Measurements from ENCODE around the gene LAMA5.

LAMA5 gene

GRCh38 chr20:62381842-62382241 lies 14.7 kb upstream of the LAMA5 start:
- H3K4me2 ChIP-seq (ENCODE audit: low read depth, low read length, poor library complexity, severe bottlenecking): no peak overlapping the region
- no peak overlapping the region for H3K9ac ChIP-seq (ENCODE audit: low read length)
- H3K36me3 ChIP-seq (ENCODE audit: low read length): peaks cover 5% of the 10 kb centered on the region; the same call in 1 of the 2 replicates
- no peaks in the 10 kb centered on the region for H4K20me1 ChIP-seq (ENCODE audit: low read depth, low read length)
- no peaks in the 10 kb centered on the region for H3K9me2 ChIP-seq (replicated peaks; ENCODE audit: insufficient read depth, low read length)
- no peak overlapping the region for H3K4me3 ChIP-seq (ENCODE audit: insufficient read depth, low read length, poor library complexity, severe bottlenecking)
- H3K79me2 ChIP-seq (ENCODE audit: insufficient read depth, low read length): peaks cover 15% of the 10 kb centered on the region
- H3K27me3 ChIP-seq (ENCODE audit: low read length): no peaks in the 10 kb centered on the region
- no peaks in the 10 kb centered on the region for H3K9me3 ChIP-seq (ENCODE audit: insufficient read depth, low read length)
- no peak for TF ChIP-seq EZH2phosphoT487 (conservative IDR thresholded peaks at IDR 0.05; ENCODE audit: low read length)
- no peak for TF ChIP-seq CTCF (IDR thresholded peaks at IDR 0.05; ENCODE audit: insufficient read depth, low read length, poor library complexity, severe bottlenecking)
- no peak overlapping the region for H2AFZ ChIP-seq (ENCODE audit: low read depth, low read length, severe bottlenecking)
- no peak overlapping the region for H3K27ac ChIP-seq (ENCODE audit: low read depth, low read length)
- 0 out of 2 replicates have a peak, but pooled peaks cover 3% of the 10 kb centered on the region for H3F3A ChIP-seq (ENCODE audit: insufficient read depth)

- Histone ChIP-seq H3K27ac (ENCODE audit: low read depth, low read length) (no peak overlapping the region), H3K4me3 (ENCODE audit: insufficient read depth, low read length, poor library complexity, severe bottlenecking) (no peak overlapping the region), H4K20me1 (ENCODE audit: low read depth, low read length) (no peaks in the 10 kb centered on the region), H3K79me2 (ENCODE audit: insufficient read depth, low read length) (peaks cover 12% of the 10 kb centered on the region), H3K36me3 (ENCODE audit: low read length) (peaks cover 5% of the 10 kb centered on the region; the same call in 1 of the 2 replicates), H2AFZ (ENCODE audit: low read depth, low read length, severe bottlenecking) (no peak overlapping the region), H3K27me3 (ENCODE audit: low read length) (no peaks in the 10 kb centered on the region), H3K9ac (ENCODE audit: low read length) (no peak overlapping the region), H3F3A (ENCODE audit: insufficient read depth) (0 out of 2 replicates have a peak, but pooled peaks cover 3% of the 10 kb centered on the region), H3K9me2 (replicated peaks; ENCODE audit: insufficient read depth, low read length) (no peaks in the 10 kb centered on the region), H3K4me2 (ENCODE audit: low read depth, low read length, poor library complexity, severe bottlenecking) (no peak overlapping the region), H3K9me3 (ENCODE audit: insufficient read depth, low read length) (no peaks in the 10 kb centered on the region)
- TF ChIP-seq EZH2phosphoT487 (conservative IDR thresholded peaks at IDR 0.05; ENCODE audit: low read length) (no peak), CTCF (IDR thresholded peaks at IDR 0.05; ENCODE audit: insufficient read depth, low read length, poor library complexity, severe bottlenecking) (no peak)
Observed at GRCh38 chr20:62381202-62381797, 14.2 kb upstream of the LAMA5 start.

GRCh38 chr20:62378215-62378614 lies 11.1 kb upstream of the LAMA5 start:
- Histone ChIP-seq H3K36me3 (ENCODE audit: low read length) (peaks cover 5% of the 10 kb centered on the region; the same call in 1 of the 2 replicates), H3K27ac (ENCODE audit: low read depth, low read length) (no peak overlapping the region), H3K9me2 (replicated peaks; ENCODE audit: insufficient read depth, low read length) (no peaks in the 10 kb centered on the region), H3K27me3 (ENCODE audit: low read length) (no peaks in the 10 kb centered on the region), H4K20me1 (ENCODE audit: low read depth, low read length) (no peaks in the 10 kb centered on the region), H3K4me3 (ENCODE audit: insufficient read depth, low read length, poor library complexity, severe bottlenecking) (no peak overlapping the region), H3K9ac (ENCODE audit: low read length) (no peak overlapping the region), H3F3A (ENCODE audit: insufficient read depth) (0 out of 2 replicates have a peak, but pooled peaks cover 3% of the 10 kb centered on the region), H2AFZ (ENCODE audit: low read depth, low read length, severe bottlenecking) (no peak overlapping the region), H3K4me2 (ENCODE audit: low read depth, low read length, poor library complexity, severe bottlenecking) (no peak overlapping the region), H3K9me3 (ENCODE audit: insufficient read depth, low read length) (no peaks in the 10 kb centered on the region), H3K79me2 (ENCODE audit: insufficient read depth, low read length) (no peaks in the 10 kb centered on the region)
- TF ChIP-seq EZH2phosphoT487 (conservative IDR thresholded peaks at IDR 0.05; ENCODE audit: low read length) (no peak), CTCF (IDR thresholded peaks at IDR 0.05; ENCODE audit: insufficient read depth, low read length, poor library complexity, severe bottlenecking) (no peak)

Data from SU-DHL-6 (cell line).